ENCODE measurements around the gene CFAP44.

DNA sequence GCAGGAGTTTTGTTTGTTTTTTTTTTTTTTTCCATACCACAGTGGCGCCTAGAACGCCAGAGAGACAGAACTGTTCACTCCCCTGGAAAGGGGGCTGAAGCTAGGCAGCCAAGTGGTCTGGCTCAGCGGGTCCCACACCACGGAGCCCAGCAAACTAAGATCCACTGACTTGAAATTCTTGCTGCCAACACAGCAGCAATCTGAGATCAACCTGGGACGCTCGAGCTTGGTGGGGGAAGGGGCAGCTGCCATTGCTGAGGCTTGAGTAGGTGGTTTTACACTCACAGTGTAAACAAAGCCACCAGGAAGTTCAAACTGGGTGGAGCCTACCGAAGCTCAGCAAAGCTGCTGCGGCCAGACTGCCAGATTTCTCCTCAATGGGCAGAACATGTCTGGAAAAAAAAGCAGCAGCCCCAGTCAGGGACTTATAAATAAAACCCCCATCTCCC, 43.9 kb upstream of the CFAP44 start:
- TF ChIP-seq CTCF (IDR thresholded peaks at IDR 0.05) (no peak), POLR2A (IDR thresholded peaks at IDR 0.05) (no peak)

Data from vagina (tissue), 2 donors.